HG03280 (cell line): ENCODE results near the gene WWOX.
"Not testable (repeated sequence)": the region's sequence is repeated elsewhere in the genome, so short reads cannot be mapped to it uniquely, and the experiment has no call there.

ENCODE experiments used
- ATAC-seq: cut with Tn5 transposase; IDR thresholded peaks from one replicate; pipeline ENCODE4 v1.9.1; 2021; ENCODE audit warnings: mild to moderate bottlenecking, moderate library complexity; ENCODE audit not compliant: unreplicated experiment

Gene WWOX

DNA sequence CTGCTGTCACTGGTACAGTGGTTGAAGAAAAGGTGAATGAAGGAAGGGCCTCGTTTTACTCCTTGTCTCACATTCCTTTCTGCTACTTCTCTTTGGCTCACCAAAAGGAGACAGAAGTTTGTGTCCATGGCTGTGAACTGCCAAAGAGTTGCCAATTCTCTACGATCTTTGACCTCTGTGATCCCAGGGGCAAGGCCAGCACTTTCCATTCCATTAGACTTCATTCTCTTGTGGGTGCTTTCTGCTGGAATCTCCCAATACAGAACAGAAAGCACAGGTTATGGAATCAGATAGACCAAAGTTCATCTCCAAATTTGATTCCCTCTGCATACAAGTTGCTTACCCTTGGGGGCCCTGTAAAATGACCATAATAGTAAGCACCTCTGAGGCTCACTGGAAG is 1093.5 kb downstream of the WWOX start:
- ATAC-seq = no peak

DNA sequence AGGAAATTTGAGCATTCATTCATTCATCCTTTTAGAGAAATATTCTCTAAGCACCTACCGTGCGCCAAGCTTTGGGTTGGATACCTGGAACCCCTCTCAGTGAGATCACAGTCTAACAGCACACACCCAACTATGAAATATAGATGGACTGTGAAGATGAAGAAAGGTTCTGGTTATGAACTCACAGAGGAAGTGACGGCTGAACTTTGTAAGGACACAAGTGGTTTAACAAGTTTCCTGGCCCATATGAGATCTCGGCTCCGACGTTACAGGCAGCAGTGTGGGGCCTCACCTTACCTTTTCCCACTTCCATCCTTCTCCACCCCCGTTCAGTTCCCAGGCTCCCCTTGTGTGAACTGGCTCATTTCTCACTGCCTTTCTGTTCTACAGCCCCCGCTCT is 1094.8 kb downstream of the WWOX start:
- no peak for ATAC-seq

- no peak for ATAC-seq
Observed at GRCh38 chr16:79195938-79196337, 1096.5 kb downstream of the WWOX start.

DNA sequence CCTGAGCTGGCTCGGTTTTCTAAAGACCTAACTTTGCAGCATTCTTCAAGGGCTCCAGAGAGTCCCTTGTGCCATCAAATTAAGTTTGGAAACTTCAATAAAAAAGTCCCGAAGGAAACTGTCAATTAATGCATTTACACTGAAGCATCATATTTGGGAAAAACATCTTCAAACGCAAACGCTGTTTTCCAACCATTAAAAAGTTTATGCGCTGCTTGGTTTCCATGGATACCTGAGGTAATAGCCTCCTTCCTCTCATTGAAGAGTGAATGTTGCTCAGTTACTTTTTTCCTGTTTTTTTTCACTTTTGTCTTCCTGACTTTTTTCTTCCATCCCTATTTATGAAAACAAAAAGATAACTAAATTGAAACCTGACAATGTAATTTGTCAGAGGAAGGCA is 1102.0 kb downstream of the WWOX start:
- ATAC-seq = no peak

DNA sequence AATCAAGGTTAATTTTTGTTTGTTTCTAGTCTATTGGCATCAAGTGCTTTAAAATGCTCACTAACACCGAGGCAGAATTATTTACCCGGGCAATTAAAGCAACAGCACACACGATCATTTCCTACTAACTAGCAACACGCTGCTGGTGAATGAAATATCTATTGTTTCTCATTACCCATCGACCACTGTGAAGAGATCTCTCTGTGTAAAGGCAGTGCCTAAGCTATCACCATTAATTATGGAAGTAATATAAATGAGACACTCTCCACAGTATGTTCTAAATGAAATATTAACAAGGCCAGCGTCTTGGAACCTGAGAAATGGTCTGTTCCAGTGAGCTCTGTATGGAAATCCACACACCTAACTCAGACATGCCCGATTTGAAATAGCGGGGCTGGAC is 1103.5 kb downstream of the WWOX start:
- ATAC-seq = no peak

DNA sequence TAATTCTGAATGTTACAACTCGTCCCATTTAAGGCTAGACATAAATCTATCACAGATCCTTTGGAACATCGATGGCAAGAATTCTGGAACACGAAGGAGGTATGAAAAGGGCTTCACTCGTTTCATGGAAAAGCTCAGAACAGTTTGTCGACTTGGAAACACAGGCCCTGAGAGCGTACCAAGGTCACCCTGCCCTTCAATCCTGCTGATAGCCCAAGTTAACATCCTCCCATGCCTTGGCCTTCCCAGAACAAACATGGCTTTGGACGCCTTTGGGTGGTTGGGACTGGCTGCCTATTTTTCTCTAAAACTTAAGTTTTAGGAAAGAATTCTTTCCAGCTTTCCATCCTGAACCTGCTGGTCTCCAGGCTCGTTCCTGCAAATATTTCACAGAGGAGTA is 1105.0 kb downstream of the WWOX start:
- ATAC-seq = no peak

- ATAC-seq = no peak
Observed at GRCh38 chr16:79206889-79207288, 1107.4 kb downstream of the WWOX start.

GRCh38 chr16:79209308-79209707 is 1109.9 kb downstream of the WWOX start:
- no peak for ATAC-seq

DNA sequence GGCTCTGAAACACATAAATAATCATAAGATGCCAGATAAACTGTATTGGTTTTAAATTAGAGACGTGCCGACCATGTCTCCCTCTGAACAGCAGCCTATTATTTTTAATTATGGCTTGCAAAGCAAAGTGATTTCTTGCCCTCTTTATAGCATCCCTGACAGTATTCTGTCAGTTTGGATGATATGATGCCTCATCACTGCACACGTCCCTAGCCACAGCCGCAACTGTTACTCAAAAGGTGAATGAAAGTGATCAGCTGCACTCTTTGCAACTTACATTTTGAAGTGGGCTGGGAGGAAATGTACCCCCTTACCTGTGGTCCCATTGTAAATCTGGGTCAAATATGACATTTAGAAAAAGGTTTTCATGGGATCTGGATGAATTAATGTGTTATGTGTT is 1111.2 kb downstream of the WWOX start:
- no peak for ATAC-seq

DNA sequence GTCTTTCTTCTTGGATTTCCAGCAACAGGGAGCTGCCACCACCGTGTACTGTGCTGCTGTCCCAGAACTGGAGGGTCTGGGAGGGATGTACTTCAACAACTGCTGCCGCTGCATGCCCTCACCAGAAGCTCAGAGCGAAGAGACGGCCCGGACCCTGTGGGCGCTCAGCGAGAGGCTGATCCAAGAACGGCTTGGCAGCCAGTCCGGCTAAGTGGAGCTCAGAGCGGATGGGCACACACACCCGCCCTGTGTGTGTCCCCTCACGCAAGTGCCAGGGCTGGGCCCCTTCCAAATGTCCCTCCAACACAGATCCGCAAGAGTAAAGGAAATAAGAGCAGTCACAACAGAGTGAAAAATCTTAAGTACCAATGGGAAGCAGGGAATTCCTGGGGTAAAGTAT is 1112.1 kb downstream of the WWOX start:
- no peak for ATAC-seq

DNA sequence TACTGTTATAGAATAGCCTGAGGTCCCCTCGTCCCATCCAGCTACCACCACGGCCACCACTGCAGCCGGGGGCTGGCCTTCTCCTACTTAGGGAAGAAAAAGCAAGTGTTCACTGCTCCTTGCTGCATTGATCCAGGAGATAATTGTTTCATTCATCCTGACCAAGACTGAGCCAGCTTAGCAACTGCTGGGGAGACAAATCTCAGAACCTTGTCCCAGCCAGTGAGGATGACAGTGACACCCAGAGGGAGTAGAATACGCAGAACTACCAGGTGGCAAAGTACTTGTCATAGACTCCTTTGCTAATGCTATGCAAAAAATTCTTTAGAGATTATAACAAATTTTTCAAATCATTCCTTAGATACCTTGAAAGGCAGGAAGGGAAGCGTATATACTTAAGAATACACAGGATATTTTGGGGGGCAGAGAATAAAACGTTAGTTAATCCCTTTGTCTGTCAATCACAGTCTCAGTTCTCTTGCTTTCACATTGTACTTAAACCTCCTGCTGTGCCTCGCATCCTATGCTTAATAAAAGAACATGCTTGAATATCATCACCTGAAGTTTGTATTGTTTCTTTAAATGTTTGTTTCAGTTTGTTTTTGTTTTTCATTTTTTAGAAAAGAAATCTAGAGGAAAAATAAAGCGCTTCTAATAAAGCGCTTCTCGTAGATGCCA is 1112.8 kb downstream of the WWOX start:
- no peak for ATAC-seq

DNA sequence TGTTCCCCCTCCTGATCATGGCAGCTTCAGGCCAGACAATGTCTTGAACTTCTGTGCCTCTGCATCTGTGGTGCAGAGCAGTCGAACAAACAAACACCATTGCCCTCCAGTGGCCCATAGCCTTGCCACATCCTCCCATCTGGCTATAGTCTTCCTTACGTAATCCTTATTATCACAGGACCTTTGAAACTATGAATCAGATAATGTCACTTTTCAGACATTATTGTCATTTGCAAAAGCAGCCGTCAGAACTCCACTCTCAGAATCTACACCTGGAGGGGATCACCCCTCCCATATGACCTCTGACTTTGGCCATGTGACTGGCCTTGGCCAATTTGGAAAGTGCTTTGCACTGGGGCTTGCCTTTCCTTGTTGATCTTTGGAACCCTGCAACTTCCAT is 1113.8 kb downstream of the WWOX start:
- ATAC-seq = no peak

DNA sequence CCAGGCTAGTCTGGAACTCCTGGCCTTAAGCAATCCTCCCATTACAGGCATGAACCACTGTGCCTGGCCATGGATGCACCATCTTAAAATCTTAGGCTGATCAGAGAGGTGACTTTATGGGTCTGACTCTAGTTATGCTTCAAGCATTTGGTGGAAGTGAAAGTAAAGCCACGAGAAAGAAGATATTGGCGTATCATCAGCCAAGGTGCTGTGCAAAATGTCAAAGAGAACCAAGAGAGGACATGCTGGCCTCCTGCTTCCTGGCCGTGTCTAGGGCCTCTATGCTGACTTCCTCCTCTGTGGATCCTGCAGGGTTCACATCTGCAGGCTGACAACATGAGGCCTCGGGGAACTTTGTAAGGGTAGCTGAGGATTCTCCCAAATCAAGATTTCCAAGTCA is 1115.8 kb downstream of the WWOX start:
- no peak for ATAC-seq

DNA sequence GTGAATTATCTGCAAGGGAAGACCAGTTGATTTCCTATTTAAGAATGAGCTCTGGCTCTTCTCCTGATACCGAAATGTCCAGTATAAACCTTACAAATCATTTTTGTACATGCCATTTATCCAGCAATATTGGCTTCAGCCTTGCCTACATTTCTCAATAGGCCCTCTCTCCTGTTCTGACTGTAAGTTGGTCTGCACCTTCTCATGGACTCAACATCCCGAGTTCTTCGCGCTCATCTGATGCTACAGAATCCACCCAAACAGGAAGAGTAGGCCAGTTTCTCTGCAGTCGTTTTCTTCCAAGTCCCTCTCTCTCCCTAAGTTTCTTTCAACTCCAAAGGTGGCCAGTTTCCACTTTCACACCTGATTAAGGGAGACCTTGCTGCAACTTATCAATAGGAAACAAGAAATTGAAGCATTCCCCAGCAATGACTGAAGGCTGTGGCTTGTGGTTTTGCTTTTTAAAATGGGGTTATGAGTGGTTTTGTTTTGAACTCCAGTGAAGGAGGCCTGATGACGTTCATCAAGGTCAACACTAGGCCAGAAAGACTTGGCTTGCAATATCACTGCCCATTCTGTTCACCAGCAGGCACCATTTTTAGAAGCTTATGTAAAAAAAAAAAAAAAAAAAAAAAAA is 1118.0 kb downstream of the WWOX start:
- no peak for ATAC-seq

GRCh38 chr16:79218351-79218750 is 1118.9 kb downstream of the WWOX start:
- ATAC-seq = no peak

- not testable (repeated sequence) for ATAC-seq
Observed at GRCh38 chr16:79225994-79226393, 1126.5 kb downstream of the WWOX start.

GRCh38 chr16:79229361-79229760 is 1129.9 kb downstream of the WWOX start:
- no peak for ATAC-seq

DNA sequence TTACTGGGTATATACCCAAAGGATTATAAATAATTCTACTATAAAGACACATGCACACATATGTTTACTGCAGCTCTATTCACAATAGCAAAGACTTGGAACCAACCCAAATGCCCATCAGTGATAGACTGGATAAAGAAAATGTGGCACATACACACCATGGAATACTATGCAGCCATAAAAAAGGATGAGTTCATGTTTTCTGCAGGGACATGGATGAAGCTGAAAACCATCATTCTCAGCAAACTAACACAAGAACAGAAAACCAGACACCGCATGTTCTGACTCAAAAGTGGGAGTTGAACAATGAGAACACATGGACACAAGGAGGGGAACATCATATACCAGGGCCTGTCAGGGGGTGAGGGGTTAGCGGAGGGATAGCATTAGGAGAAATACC is 1146.2 kb downstream of the WWOX start:
- not testable (repeated sequence) for ATAC-seq

GRCh38 chr16:79247386-79247785 is 1147.9 kb downstream of the WWOX start:
- no peak for ATAC-seq

GRCh38 chr16:79248351-79248750 is 1148.9 kb downstream of the WWOX start:
- ATAC-seq = no peak

GRCh38 chr16:79250502-79251098 is 1151.1 kb downstream of the WWOX start:
- ATAC-seq = no peak

GRCh38 chr16:79253100-79253631 is 1153.7 kb downstream of the WWOX start:
- ATAC-seq = no peak
